Activated naive CD4-positive, alpha-beta T cell treated with anti-CD3 and anti-CD28 coated beads, Interleukin-2, amount 50 U/mL, for 24 hours (primary cell): ENCODE data around the gene CHIC2.

Experiments used
- H3K27ac Mint-ChIP-seq: one replicate; pipeline ENCODE4 v1.8.0; 2021; ENCODE audit warnings: mild to moderate bottlenecking, mixed read lengths
- H3K27me3 Mint-ChIP-seq: one replicate; pipeline ENCODE4 v1.8.0; 2021; ENCODE audit warnings: mixed read lengths
- H3K36me3 Mint-ChIP-seq: one replicate; pipeline ENCODE4 v1.8.0; 2021; ENCODE audit warnings: mixed read lengths
- H3K4me1 Mint-ChIP-seq: one replicate; pipeline ENCODE4 v1.8.0; 2021; ENCODE audit warnings: mixed read lengths
- H3K4me3 Mint-ChIP-seq: one replicate; pipeline ENCODE4 v1.8.0; 2021; ENCODE audit warnings: mild to moderate bottlenecking, mixed read lengths
- H3K9me3 Mint-ChIP-seq: one replicate; pipeline ENCODE4 v1.8.0; 2021; ENCODE audit warnings: mixed read lengths

The CHIC2 gene

GRCh38 chr4:54011201-54011600 is 53.2 kb downstream of the CHIC2 start:
- Mint-ChIP-seq H3K4me3 (no peak overlapping the region), H3K4me1 (peaks cover 22% of the 10 kb centered on the region), H3K36me3 (peaks cover 13% of the 10 kb centered on the region), H3K27me3 (no peaks in the 10 kb centered on the region), H3K27ac (no peak overlapping the region), H3K9me3 (no peaks in the 10 kb centered on the region)

DNA sequence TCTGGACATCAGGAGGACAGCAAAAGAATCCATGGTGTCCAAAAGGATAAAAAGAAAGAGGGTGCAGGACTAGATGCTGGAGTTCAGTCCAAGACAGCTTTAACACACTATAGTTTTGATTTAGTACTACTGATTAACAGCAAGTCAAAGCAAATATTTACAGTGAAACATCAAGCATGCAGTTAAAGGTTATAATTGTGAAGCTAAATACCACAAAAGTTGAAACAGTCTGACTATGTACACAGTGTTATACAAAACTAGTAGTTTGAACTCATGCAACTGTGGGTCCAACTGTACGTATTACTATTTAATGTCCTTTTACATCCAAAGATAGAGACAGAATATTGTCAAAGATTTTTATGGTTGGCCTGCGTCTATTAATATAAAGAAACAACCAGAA is 57.6 kb downstream of the CHIC2 start:
- Mint-ChIP-seq H3K36me3 (peaks cover 17% of the 10 kb centered on the region), H3K4me1 (peaks cover 15% of the 10 kb centered on the region), H3K27ac (no peak overlapping the region), H3K4me3 (no peak overlapping the region), H3K9me3 (no peaks in the 10 kb centered on the region), H3K27me3 (no peaks in the 10 kb centered on the region)

- Mint-ChIP-seq H3K4me1 (peaks cover 15% of the 10 kb centered on the region), H3K27me3 (no peaks in the 10 kb centered on the region), H3K36me3 (peaks cover 17% of the 10 kb centered on the region), H3K27ac (no peak overlapping the region), H3K4me3 (no peak overlapping the region), H3K9me3 (no peaks in the 10 kb centered on the region)
These were observed 58.9 kb downstream of the CHIC2 start for GRCh38 chr4:54005475-54005874.

GRCh38 chr4:54004463-54004862 is 59.9 kb downstream of the CHIC2 start:
- Mint-ChIP-seq H3K27me3 (no peaks in the 10 kb centered on the region), H3K36me3 (peaks cover 18% of the 10 kb centered on the region), H3K27ac (peak overlapping the region; percentile 14), H3K9me3 (no peaks in the 10 kb centered on the region), H3K4me3 (no peak overlapping the region), H3K4me1 (peaks cover 15% of the 10 kb centered on the region)

GRCh38 chr4:54001668-54002365 is 62.6 kb downstream of the CHIC2 start:
- Mint-ChIP-seq H3K27me3 (no peaks in the 10 kb centered on the region), H3K4me1 (peaks cover 11% of the 10 kb centered on the region), H3K27ac (no peak overlapping the region), H3K9me3 (no peaks in the 10 kb centered on the region), H3K4me3 (no peak overlapping the region), H3K36me3 (peaks cover 19% of the 10 kb centered on the region)

DNA sequence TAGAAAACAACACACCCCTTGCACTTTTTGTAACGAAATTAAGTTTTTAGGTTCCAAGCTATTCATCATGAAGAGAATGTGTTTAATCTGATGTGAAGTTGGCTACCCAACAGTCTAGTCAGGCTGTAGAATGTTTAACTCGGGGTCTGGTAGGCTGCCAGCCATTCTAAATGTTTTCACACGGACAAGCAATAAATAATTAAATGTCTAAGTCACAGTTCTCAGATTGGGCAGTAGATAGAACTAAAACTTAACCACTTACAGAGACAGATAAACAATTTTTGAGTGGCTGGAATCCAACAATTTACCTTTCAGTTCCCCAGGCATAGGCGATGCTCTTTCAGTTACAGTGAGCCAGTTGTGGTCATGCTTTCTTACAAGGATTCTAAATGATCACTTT is 66.5 kb downstream of the CHIC2 start:
- peaks cover 15% of the 10 kb centered on the region for H3K36me3 Mint-ChIP-seq
- no peak overlapping the region for H3K4me3 Mint-ChIP-seq
- no peak overlapping the region for H3K27ac Mint-ChIP-seq
- H3K4me1 Mint-ChIP-seq = peaks cover 7% of the 10 kb centered on the region
- H3K9me3 Mint-ChIP-seq = no peaks in the 10 kb centered on the region
- H3K27me3 Mint-ChIP-seq = no peaks in the 10 kb centered on the region

- Mint-ChIP-seq H3K27ac (no peak overlapping the region), H3K9me3 (no peaks in the 10 kb centered on the region), H3K36me3 (peaks cover 10% of the 10 kb centered on the region), H3K4me3 (no peak overlapping the region), H3K27me3 (no peaks in the 10 kb centered on the region), H3K4me1 (peaks cover 8% of the 10 kb centered on the region)
These were observed 69.9 kb downstream of the CHIC2 start for GRCh38 chr4:53994382-53995102.

DNA sequence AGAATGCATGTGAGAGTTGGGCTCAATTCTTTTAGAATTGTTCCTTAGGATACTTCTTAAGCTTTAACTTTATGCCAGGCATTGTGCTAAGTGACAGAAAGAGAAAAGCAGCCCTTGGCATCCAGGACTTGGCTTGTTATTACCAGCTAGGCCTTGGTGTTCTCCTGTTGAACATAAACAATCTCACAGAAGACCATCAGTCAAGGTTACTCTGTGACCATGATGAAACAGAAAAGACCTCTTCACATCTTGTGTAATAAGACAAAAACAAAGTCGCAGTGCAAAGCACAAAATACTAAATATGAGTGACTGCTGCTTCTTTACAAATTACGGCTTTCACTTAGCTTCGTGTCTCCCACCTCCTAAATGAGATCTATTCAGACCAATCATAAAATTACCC is 71.6 kb downstream of the CHIC2 start:
- H3K36me3 Mint-ChIP-seq = peaks cover 7% of the 10 kb centered on the region
- peaks cover 8% of the 10 kb centered on the region for H3K4me1 Mint-ChIP-seq
- H3K9me3 Mint-ChIP-seq = no peaks in the 10 kb centered on the region
- no peak overlapping the region for H3K4me3 Mint-ChIP-seq
- H3K27me3 Mint-ChIP-seq = no peaks in the 10 kb centered on the region
- H3K27ac Mint-ChIP-seq = peak overlapping the region; percentile 24

GRCh38 chr4:53991821-53992220 is 72.6 kb downstream of the CHIC2 start:
- H3K36me3 Mint-ChIP-seq = peaks cover 5% of the 10 kb centered on the region
- H3K9me3 Mint-ChIP-seq = no peaks in the 10 kb centered on the region
- H3K4me1 Mint-ChIP-seq = peaks cover 8% of the 10 kb centered on the region
- H3K4me3 Mint-ChIP-seq = no peak overlapping the region
- H3K27me3 Mint-ChIP-seq = no peaks in the 10 kb centered on the region
- no peak overlapping the region for H3K27ac Mint-ChIP-seq

GRCh38 chr4:53990641-53991040 is 73.8 kb downstream of the CHIC2 start:
- no peaks in the 10 kb centered on the region for H3K27me3 Mint-ChIP-seq
- peaks cover 5% of the 10 kb centered on the region for H3K36me3 Mint-ChIP-seq
- no peak overlapping the region for H3K4me3 Mint-ChIP-seq
- H3K9me3 Mint-ChIP-seq = no peaks in the 10 kb centered on the region
- no peak overlapping the region for H3K27ac Mint-ChIP-seq
- peaks cover 8% of the 10 kb centered on the region for H3K4me1 Mint-ChIP-seq

DNA sequence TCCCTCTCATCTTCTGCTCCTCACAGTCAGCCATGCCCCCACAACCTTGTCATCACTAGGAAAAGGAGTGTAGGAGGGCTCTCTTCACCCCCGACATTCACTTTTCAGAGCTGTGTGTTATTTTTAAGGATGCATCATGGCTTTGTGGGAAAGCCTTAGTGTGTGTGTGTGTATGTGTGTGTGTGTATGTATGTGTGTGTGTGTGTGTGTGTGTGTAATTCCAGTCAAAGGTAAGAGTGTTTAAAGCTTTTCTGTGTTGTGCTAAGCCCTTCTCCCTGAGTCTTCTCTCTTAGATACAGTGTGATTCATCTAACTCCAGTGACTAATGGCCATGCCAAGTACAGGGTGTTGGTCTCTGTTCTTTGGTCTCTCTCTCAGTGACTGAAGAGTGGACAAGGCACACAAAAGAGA is 76.6 kb downstream of the CHIC2 start:
- no peak overlapping the region for H3K27ac Mint-ChIP-seq
- no peaks in the 10 kb centered on the region for H3K4me1 Mint-ChIP-seq
- H3K4me3 Mint-ChIP-seq = no peak overlapping the region
- H3K27me3 Mint-ChIP-seq = no peaks in the 10 kb centered on the region
- H3K9me3 Mint-ChIP-seq = no peaks in the 10 kb centered on the region
- peaks cover 9% of the 10 kb centered on the region for H3K36me3 Mint-ChIP-seq

- Mint-ChIP-seq H3K27me3 (no peaks in the 10 kb centered on the region), H3K36me3 (peaks cover 12% of the 10 kb centered on the region), H3K4me3 (no peak overlapping the region), H3K4me1 (no peaks in the 10 kb centered on the region), H3K9me3 (no peaks in the 10 kb centered on the region), H3K27ac (no peak overlapping the region)
These were observed 78.3 kb downstream of the CHIC2 start for GRCh38 chr4:53986062-53986461.

DNA sequence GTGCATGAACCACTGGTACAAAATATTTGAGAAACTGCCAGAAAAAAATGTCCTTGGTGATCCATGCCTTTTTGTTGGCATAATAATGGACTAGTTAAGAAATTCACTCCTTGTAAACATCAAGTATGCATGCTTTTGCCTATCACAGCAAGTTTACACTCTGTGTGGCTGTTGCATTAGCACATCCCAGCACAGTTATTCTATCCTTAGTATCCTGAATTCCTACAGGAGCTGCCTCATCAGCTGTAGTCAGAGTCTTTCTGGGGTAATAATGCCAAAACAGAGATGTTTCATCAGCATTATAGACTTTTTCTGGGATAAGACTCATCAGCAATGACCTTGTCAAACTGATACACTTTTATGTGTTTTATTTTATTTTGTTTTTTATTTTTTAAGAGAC is 82.8 kb downstream of the CHIC2 start:
- Mint-ChIP-seq H3K36me3 (peaks cover 13% of the 10 kb centered on the region), H3K4me3 (no peak overlapping the region), H3K27me3 (no peaks in the 10 kb centered on the region), H3K4me1 (no peaks in the 10 kb centered on the region), H3K27ac (no peak overlapping the region), H3K9me3 (no peaks in the 10 kb centered on the region)

- no peaks in the 10 kb centered on the region for H3K9me3 Mint-ChIP-seq
- no peak overlapping the region for H3K4me3 Mint-ChIP-seq
These were observed 83.3 kb downstream of the CHIC2 start for GRCh38 chr4:53981066-53981465.

DNA sequence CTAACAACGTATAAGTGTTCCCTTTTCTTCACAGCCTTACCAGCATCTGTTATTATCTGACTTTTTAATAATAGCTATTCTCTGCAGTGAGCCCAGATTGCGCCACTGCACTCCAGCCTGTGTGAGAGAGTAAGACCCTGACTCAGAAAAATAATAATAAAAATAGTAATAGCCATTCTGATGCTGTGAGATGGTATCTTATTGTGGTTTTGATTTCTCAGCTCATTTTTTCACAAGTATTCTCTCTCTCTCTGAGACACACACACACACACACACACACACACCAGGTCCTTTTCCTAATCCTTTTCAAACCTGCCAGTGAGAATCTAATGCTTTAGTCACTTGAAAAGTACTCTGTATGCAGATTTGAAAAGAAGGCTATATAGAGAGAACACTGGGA is 89.8 kb downstream of the CHIC2 start:
- H3K27ac Mint-ChIP-seq = no peak overlapping the region
- no peaks in the 10 kb centered on the region for H3K27me3 Mint-ChIP-seq
- H3K9me3 Mint-ChIP-seq = peaks cover 8% of the 10 kb centered on the region
- no peak overlapping the region for H3K4me3 Mint-ChIP-seq
- no peaks in the 10 kb centered on the region for H3K4me1 Mint-ChIP-seq
- peaks cover 12% of the 10 kb centered on the region for H3K36me3 Mint-ChIP-seq

More at GRCh38 chr4:53981066-53981465, 83.3 kb downstream of the CHIC2 start:
- Mint-ChIP-seq H3K4me1 (no peaks in the 10 kb centered on the region), H3K27me3 (no peaks in the 10 kb centered on the region), H3K27ac (no peak overlapping the region), H3K36me3 (peaks cover 13% of the 10 kb centered on the region)

GRCh38 chr4:53967986-53968385 is 96.4 kb downstream of the CHIC2 start:
- no peaks in the 10 kb centered on the region for H3K4me1 Mint-ChIP-seq
- H3K9me3 Mint-ChIP-seq = peaks cover 7% of the 10 kb centered on the region
- H3K27ac Mint-ChIP-seq = no peak overlapping the region
- peaks cover 7% of the 10 kb centered on the region for H3K36me3 Mint-ChIP-seq
- no peak overlapping the region for H3K4me3 Mint-ChIP-seq
- no peaks in the 10 kb centered on the region for H3K27me3 Mint-ChIP-seq
